Left renal cortex interstitium (tissue), 4 donors: ENCODE data around the gene CHRM1. TPM values are rescaled to one million over a fixed set of nuclear protein-coding genes. Genes with fewer than 3 reads are reported as not detected.
A peak's percentile ranks its signal among the peaks of the same experiment; 100 is the strongest.
"Not testable (repeated sequence)": the region's sequence is repeated elsewhere in the genome, so short reads cannot be mapped to it uniquely, and the experiment has no call there.

Experiments
- DNase-seq, 4 donors: peaks; one replicate each; pipeline ENCODE4 v3.0.0-alpha.2; 2013; ENCODE audit warnings: low read depth in 4 of 4, low spot score in 2 of 4, missing footprints in 1 of 4
- polyA plus RNA-seq, 4 donors: library from polyadenylated mRNA; unstranded; fragments of 120-200 nt; gene quantifications; one replicate each; pipeline ENCODE4 v1.2.1, GENCODE V29; 2013; ENCODE audit not compliant: insufficient read length in 4 of 4

Gene CHRM1, protein sequence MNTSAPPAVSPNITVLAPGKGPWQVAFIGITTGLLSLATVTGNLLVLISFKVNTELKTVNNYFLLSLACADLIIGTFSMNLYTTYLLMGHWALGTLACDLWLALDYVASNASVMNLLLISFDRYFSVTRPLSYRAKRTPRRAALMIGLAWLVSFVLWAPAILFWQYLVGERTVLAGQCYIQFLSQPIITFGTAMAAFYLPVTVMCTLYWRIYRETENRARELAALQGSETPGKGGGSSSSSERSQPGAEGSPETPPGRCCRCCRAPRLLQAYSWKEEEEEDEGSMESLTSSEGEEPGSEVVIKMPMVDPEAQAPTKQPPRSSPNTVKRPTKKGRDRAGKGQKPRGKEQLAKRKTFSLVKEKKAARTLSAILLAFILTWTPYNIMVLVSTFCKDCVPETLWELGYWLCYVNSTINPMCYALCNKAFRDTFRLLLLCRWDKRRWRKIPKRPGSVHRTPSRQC
- polyA plus RNA-seq: under 1 TPM in 2 of 4 donors, not detected in 2; 0.05 to 0.12 TPM

DNA sequence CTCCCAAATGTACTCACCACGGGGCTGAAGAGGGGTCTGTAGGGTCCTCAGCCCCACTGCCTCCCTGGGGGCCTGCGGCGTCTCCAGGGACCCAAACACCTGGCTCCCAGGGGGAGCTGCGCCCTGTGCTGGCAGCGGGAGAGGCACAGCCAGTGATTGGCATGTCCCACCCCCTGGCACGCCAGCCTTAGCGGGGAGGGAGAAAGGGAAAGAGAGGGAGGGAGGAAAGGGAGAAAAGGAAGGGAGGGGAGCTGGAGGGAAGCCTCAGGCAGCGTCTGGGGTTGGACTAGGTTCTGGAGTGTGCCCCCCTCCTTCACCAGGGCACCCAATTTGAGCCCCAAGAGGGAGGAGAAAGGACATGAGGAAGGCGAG, at the start of gene CHRM1:
TSS of gene CHRM1 (minus strand) at position 163 of the 372 bp plus-strand sequence. CDS start 10,263 bp downstream, outside the sequence.
- DNase-seq: no peak

DNA sequence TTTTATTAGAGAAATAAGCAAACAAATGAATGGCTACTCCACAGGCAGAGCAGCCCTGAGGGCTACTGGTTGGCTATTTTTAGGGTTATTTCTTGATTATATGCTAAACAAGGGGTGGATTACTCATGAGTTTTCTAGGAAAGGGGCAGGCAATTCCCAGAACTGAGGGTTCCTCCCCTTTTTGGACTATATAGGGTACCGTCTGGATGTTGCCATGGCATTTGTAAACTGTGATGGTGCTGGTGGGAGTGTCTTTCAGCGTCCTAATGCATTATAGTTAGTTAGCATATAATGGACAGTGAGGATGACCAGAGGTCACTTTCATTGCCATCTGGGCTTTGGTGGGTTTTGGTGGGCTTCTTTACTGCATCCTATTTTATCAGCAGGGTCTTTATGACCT, 44.4 kb upstream of the CHRM1 start:
- DNase-seq: no peak

DNA sequence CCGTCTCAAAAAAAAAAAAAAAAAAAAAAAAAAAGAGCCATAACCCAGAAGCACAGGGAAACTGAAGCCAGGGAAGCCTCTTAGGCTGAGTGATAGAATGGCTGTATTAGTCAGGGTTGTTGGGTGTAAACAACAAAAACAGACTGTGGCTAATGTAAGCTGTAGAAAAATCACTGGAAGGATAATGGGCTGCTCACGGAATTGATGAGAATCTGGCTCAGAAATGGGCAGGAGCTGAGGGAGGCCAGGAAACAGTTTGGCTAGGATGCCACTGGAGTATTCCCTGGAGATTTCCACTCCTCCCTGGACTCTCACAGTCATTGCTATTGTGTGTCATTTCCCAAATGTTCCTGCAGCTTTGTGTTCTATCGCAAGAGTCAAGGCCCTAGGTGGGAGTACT, 41.2 kb upstream of the CHRM1 start:
- DNase-seq: no peak

DNA sequence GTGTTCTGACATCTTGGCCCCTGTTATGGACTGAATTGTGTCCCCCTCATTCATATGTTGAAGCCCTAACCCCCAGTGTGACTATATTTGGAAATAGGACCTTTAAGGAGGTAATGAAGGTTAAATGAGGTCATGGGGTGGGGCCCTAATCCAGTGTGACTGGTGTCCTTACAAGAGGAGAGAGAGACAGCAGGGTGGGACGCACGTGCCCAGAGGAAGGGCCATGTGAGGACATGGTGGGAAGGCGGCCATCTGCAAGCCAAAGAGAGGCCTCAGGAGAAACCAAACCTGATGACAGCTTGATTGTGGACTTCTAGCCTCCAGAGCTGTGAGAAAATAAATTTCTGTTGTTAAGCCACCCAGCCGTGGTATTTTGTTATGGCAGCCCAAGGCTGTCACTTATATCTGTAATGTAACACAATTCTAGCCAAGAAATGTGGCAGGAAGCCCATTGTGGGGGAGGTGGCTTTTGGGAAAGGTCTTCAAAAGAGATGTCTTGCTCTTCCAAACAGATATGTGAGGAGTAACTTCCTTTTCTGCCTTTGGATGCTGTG, 39.9 kb upstream of the CHRM1 start:
- DNase-seq: no peak

DNA sequence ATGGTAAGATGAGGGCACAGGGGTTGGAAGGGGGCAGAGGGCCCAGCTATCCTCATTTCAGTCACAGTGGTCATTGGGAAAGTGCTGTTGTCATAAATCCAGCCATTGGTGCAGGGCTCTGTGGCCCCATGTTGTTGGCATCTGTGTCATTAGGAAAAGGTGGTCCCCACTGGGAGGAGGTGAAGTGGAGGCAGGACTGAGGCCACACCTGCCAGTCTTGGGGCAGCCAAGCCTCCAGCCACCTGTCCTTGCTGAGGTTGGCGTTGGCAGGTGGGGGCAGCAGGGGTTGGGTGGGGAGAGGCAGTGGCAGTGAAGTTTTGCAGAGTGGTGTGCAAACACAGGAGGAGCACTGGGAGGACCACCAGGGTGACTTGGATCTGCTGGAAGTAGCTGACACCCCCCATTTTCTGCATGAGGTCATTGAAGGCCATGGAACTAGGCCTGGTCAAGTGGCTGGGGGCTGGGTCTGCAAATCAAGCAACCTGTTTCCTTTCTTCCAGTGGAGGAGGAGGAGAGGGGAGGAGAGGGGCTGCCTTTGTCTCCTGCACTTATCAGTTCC, 38.3 kb upstream of the CHRM1 start:
- DNase-seq: no peak

DNA sequence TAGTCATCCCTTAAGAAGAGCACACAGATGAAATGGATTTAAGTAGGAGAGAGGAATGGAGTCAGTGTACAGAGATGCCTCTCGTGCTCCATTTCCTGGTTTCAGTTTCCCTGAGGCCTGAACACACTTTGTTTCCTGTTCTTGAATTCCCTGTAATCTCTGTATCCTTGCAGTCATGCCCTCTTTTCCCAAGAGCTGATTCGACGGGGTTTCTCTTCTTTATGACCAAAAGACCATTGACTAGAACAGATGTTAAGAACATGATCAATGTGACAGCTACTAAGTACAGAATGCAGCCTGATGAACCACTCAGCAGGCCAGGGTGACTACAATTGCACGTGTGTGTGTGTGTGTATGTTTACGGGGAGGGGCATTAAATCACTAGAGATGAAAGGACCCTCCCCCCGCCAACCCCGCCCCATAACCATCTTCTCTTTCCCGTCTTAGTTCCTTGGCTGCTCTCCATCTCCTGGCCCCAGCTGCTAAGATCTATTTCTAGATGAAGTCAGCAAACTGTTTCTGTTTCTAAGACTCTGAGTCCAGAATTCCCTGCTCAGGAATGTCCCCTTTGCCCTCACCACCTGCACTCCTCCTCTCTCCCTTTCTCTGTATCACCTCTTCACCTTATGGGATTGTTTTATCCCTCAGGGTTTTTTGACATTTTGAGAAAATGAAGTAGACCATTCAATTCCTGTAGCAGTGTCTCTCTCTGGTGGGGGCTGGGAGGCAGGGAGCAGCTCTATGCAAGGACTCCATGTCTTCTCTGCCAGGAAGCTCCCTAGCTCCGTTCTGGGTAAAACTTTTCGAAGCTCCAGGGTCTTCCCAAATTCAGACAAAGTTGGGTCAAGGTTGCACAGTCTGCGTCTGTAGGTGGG, 37.6 kb upstream of the CHRM1 start:
- peak; percentile 39 to 51 (median 43) for DNase-seq

DNA sequence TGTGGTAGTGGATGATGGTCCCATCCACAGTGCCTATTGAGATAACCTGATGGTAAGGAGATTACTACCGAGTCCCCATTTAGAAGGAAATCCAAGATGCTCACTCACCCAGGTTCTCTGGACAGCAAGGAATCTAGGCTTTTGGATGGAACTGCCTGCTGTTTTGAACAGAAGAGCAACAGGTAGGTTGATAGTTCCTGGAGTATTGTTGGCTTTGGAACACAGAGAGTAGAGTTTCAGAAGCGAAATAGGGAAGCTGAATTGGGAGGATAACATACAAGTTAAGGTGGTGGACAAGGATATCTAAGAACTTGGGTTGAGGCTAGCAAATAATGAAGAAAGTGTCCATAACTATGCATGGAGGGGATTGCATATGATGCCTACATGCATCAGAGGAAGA, 36.0 kb upstream of the CHRM1 start:
- no peak for DNase-seq

DNA sequence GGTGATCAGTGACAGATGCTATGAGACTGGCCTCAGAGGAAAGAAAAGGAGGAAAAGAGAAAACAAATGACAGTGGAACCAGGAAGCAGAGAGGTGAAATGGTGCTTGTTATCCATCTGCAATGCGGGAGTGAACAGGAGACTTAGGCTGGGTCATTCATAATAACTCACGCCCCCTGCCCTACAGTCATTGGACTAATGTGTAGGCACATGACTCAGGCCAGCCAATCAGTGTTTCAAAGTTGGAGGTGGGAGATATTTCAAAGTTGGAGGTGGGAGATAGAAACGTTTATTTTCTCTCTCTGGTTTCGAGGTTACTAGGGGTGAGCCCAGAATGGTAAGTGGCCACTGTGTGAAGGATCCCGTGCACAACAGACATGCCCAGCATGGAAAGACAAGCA, 33.3 kb upstream of the CHRM1 start:
- no peak for DNase-seq

DNA sequence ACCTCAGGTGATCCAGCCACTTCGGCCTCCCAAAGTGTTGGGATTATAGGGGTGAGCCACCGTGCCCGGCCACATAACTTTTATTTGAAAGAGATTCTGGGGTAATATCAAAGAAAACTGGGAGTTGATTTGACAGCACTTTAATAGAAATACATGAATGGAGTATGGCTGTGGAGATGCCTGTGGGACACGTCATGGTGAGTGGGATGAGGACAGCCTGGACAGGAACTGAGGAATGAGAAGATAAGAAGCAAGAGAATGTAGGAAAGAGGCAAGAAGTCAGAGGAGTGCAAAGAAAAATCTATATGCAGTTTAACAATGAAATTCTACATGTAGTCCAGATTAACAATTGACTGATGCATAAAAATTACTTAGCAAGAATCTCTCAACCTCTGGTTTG, 32.6 kb upstream of the CHRM1 start:
- no peak for DNase-seq

DNA sequence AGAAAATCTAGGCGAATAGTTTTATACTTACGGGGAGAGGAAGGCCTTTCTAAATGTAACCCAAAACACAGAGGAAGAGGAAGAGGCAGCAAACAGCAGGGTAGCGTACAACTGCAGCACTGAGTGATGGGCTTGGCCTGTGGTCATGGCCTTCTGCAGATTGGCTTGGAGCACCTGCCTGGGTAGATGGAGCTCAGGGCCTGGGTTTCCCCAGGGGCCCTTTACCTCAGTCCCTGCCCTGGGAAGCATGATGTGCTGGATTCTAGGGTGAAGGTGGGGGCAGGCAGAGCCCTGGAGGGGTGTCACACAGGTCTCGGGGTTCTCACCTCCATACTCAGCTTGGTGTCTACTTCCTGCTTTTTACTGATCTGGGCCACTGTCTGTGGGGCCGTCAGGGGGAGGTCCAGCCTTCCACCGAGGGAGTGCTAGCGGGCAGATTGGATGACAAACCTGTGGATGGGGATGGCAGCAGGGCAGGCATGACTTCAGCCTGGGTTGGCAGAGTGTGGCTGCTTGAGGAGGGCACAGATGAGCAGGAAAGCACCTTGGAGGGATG, 27.7 kb upstream of the CHRM1 start:
- DNase-seq: no peak

DNA sequence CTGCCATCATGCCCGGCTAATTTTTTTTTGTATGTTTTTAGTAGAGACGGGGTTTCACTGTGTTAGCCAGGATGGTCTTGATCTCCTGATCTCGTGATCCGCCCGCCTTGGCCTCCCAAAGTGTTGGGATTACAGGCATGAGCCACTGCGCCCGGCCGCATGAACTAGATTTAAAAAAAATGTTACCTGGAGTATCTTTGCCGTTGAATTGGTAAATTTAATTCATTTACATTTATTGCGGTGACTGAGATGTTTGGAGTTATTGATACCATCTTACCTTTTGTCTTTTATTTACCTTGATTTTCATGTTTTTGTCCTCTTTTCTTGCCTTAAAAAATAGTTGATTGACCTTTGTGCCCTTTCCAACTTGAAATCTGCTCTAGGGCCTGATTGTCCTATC, 24.4 kb upstream of the CHRM1 start:
- not testable (repeated sequence) for DNase-seq

DNA sequence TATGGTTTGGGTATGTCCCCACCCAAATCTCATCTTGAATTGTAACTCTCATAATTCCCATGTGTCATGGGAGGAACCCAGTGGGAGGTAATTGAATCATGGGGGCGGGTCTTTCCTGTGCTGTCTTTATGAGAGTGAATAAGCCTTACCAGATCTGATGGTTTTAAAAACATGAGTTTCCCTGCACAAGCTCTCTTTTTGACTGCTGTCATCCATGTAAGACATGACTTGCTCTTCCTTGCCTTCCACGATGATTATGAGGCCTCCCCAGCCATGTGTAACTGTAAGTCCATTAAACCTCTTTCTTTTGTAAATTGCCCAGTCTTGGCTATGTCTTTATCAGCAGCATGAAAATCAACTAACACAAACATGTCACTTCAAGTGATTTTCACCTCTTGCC, 16.4 kb upstream of the CHRM1 start:
- not testable (repeated sequence) for DNase-seq

DNA sequence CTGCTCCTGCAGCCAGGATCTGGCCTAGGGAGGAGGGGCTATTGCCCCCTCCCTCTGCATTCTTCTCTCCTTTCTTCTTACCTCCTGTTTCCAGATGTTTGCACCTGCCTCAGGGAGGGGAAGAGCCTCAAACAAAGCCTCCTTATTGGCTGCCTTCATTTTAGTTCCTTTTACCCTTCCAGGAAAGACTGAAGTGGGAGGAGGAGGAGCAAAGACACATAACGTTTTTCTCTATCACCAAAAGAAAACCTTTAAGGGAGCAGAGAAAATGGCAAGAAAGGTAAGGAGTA, 13.3 kb upstream of the CHRM1 start:
- DNase-seq: no peak

DNA sequence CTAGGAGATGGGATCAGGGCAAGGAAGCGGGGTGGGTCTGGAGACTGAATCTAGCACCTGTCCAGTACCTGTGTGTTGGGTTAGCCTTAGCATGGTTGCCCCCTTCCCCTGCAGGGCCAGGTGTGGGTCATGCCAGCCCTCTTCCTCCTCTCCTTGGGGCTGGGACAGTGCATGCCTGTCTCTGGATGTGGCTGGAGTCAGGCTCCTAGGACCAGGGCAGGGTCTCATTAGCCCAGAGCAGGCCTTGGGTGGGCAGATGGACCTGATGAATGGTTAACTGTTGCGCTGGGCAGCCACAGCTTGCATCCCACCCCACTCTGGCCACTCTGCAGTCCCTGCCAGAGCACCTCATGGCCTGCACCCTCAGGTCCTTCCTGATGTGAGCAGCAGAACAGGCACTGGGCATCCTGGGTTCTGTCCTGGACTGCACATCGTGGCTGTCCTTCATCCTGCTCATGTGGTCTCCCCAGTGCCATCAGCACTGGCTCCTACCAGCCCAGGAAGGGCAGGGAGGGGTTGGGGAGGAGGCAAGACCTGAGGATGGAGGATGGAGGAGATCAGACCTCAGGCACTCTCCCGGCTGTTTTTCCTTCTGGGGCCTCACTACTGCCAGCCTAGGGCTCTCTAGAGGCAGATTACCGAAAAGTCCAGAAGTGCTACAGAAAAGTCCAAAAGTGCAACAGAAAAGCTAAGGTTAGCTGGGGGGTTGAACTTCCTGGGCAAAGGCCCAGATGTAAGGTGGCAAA, 12.8 kb upstream of the CHRM1 start:
- no peak for DNase-seq

DNA sequence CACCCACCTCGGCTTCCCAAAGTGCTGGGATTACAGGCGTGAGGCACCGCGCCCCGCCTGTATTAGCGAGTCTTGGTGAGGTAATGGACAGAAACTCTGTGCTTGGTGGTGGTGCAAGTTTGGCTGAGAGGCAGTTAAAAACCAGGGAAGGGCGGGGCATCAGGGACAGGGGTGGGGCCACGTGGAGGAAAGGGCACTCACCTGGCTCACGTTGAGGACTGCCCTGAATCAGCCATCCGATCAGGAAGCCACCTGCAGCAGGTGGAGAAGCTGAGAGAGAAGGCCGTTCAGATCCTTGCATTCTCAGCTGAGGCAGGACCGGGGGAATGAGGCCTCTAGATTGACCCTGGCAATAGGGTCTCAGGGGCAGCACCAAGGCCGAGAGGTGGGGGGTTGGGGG, 12.1 kb upstream of the CHRM1 start:
- no peak for DNase-seq

DNA sequence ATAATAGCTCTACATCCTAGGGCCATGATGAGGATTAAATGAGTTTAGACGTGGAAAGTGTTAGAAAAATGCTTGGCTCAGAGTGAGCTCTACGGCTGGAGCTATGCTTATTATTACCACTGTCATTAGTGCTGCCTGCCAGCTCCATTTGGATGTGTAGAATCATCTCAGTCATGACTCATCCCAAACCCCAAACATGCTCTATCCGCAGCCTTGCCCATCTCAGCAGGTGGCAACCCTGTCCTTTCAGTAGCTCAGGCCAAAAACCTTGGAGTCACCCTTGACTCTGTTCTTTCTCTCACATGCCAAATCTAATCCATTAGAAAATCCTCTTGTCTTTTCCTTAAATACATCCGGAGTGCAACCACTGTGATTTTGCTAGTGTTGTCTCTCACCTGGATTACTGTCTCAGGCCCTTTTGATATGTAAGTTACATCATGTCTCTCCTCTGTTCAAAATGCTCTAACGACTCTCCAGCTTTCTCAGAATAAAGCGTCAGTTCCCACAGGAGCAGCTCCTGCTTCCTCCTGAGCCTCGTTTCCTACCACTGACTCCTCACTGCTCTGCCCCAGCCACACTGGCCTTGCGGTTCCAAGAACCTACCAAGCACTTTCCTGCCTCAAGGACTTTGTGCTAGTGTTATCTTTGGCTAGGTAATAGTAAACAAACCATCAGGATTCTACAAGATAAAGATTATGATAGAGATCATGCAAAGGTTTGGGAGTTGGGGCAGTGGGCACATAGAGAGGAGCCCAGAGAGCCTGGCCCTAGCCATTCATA, 10.5 kb upstream of the CHRM1 start:
- DNase-seq: no peak

DNA sequence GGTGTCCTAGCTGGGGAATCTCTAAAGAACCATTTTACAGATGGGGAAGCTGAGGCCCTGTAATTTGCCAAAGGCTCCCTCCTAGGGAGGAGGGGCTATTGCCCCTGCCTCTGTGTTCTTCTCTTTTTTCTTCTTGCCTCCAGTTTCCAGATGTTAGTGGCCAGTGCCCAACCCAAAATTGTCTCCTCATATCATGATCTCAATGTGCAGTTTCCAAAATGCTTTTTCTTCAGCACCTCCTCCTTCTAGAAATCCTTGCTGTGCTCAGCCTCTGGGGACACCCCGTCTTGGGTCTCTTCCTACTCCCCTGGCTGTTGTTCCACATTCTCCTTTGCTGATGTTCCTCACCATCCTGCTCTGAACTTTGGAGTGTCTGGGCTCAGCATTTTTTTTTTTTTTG, 9.5 kb upstream of the CHRM1 start:
- DNase-seq: no peak

DNA sequence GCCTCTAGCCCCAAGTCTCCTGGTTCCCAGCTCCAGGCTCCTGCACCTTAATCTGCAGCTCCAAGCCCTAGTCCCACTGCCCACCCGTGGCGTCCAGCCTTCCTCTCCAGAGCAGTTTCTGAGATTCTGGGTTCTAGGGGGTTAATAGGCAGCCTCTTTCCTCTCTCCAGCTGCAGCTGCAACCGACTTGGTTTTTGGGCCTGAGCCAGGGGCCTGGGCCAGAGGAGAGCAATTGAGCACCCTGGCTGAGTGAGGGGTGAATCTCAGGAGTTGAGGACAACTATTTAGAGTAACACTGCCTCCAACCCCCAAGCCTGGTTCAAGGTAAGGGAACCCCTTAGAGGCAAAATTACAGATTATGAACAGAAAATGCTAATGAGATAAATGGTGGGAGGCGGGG, 9.0 kb upstream of the CHRM1 start:
- no peak for DNase-seq

DNA sequence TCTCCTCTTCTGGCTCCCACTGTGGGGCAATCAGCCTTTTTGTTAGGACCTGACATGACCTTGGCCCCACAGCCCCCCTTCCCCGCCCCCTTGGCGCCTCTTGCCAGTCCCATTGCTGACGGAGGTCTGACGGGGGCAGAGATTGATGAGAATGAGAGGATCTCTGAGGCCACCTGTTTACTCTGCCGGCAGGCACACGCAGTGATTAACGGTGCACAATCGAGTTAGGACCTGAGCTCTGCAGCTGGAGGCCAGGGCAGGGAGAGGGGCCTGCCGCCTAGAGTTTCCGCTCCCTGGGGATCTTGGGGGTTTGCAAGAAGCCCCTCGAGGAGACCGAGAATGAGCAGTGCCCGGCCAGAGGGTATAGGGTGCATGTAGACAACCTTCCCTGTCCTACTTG, 6.8 kb upstream of the CHRM1 start:
- no peak for DNase-seq
